Kidney (tissue), 14 donors: Measurements from ENCODE around the gene POLR3H. TPM values are rescaled to one million over a fixed set of nuclear protein-coding genes. Genes with fewer than 3 reads are reported as not detected.

Source experiments
- DNase-seq, 5 donors: peaks; one replicate each; pipeline ENCODE4 v3.0.0-alpha.2; 2013 to 2020
- FAIRE-seq: peaks from 2 replicates; lab custom pipeline; 2012; peaks lifted over from hg19 to GRCh38; lab: Jason Lieb, UNC
- H3K27ac ChIP-seq, 2 donors: one replicate each; pipeline ENCODE4 v1.7.0; 2013; ENCODE audit warnings: low read depth in 2 of 2, low read length in 2 of 2, inconsistent platforms in 1 of 2
- H3K27me3 ChIP-seq: one replicate; pipeline ENCODE4 v1.7.1; 2013; ENCODE audit warnings: low read length, inconsistent platforms; ENCODE audit not compliant: control insufficient read depth, insufficient read depth
- H3K36me3 ChIP-seq, 3 donors: one replicate each; pipeline versions ENCODE4 v1.7.0 to v1.7.1; 2013; ENCODE audit warnings: low read length in 3 of 3, control low read depth in 1 of 3, inconsistent platforms in 1 of 3; ENCODE audit not compliant: insufficient read depth in 3 of 3, control insufficient read depth in 2 of 3
- H3K4me1 ChIP-seq, 3 donors: one replicate each; pipeline versions ENCODE4 v1.7.0 to v1.7.1; 2013; ENCODE audit warnings: low read length in 3 of 3, inconsistent platforms in 1 of 3, low read depth in 1 of 3; ENCODE audit not compliant: control insufficient read depth in 2 of 3, insufficient read depth in 2 of 3
- H3K4me3 ChIP-seq, 3 donors: one replicate each; pipeline versions ENCODE4 v1.7.0 to v1.8.1; 2013; ENCODE audit warnings: low read length in 3 of 3, control low read depth in 1 of 3, inconsistent platforms in 1 of 3
- H3K9ac ChIP-seq, 3 donors: one replicate each; pipeline versions ENCODE4 v1.7.0 to v1.7.1; 2013; ENCODE audit warnings: low read length in 3 of 3, control low read depth in 1 of 3, inconsistent platforms in 1 of 3
- H3K9me3 ChIP-seq, 3 donors: one replicate each; pipeline versions ENCODE4 v1.7.0 to v1.7.1; 2013; ENCODE audit warnings: low read length in 3 of 3, control low read depth in 1 of 3, inconsistent platforms in 1 of 3; ENCODE audit not compliant: control insufficient read depth in 2 of 3, insufficient read depth in 1 of 3
- CTCF ChIP-seq: IDR thresholded peaks from 3 replicates; pipeline ENCODE4 v1.5.1; 2012; ENCODE audit warnings: mild to moderate bottlenecking, moderate library complexity, borderline replicate concordance; ENCODE audit not compliant: insufficient read depth; ENCODE audit errors: extremely low read depth
- intact Hi-C: fragments of 100-400 bp; cut with DNase I; formaldehyde crosslinking; loops from one replicate; pipeline ENCODE4 v1.11.1; 2022
- polyA plus RNA-seq: library from polyadenylated mRNA; stranded (reverse); fragments of 350-450 nt; fragmentation: Illumina TruSeq; extraction: RNeasy Lipid Tissue Mini Kit (QIAGEN cat#74804); gene quantifications from one replicate; pipeline ENCODE4 v1.2.3, GENCODE V29; 2014; ENCODE audit warnings: low read depth, low replicate concordance; ENCODE audit not compliant: insufficient read depth
- total RNA-seq: library from RNA; stranded (reverse); fragmentation: NEBNext Ultra II Directional; extraction: Animal tissue kit (Norgen Biotek cat#: 25700); gene quantifications from one replicate; pipeline ENCODE4 v1.2.1, GENCODE V29; 2021
- donor health status: control.
- donor health status: control.
- donor health status: control.
- donor health status: control.
- donor health status: control.
- donor health status: DM: yes; HTN: yes; CAD: no.
- donor health status: Normal renal cell carcinoma (clear cell type).

POLR3H gene
- total and polyA plus RNA-seq, 2 donors from 2014 or later, result 37.4 to 39.4 TPM

- intact Hi-C loops, result no loop called here
- peaks cover 0 to 8% (median 0%) of the 10 kb centered on the region in 3 donors for H3K4me1 ChIP-seq
- FAIRE-seq, result no peak
- H3K9me3 ChIP-seq, result no peaks in the 10 kb centered on the region
- peaks cover 0 to 23% (median 9%) of the 10 kb centered on the region in 3 donors for H3K36me3 ChIP-seq
- no peaks in the 10 kb centered on the region for H3K27me3 ChIP-seq
- no peak overlapping the region for H3K9ac ChIP-seq
- TF ChIP-seq CTCF, result no peak
- no peak overlapping the region for H3K4me3 ChIP-seq
- H3K27ac ChIP-seq, result peak overlapping the region in 1 of 2 donors; percentile 43
- DNase-seq, result no peak
Observed at GRCh38 chr22:41578114-41578513, 33.8 kb upstream of the POLR3H start.

- Histone ChIP-seq H3K9ac (no peak overlapping the region), H3K36me3 (peaks cover 0 to 16% (median 6%) of the 10 kb centered on the region in 3 donors), H3K4me1 (peaks cover 0 to 8% (median 0%) of the 10 kb centered on the region in 3 donors), H3K27me3 (no peaks in the 10 kb centered on the region), H3K9me3 (no peaks in the 10 kb centered on the region), H3K4me3 (no peak overlapping the region), H3K27ac (peak overlapping the region in 1 of 2 donors; percentile 2)
- intact Hi-C loops, result no loop called here
- FAIRE-seq, result no peak
- peak in 4 of 5 donors; percentile 69 to 79 (median 76) for DNase-seq
- peak; percentile 72 for TF ChIP-seq CTCF
Observed at GRCh38 chr22:41576877-41577276, 32.6 kb upstream of the POLR3H start.

- H3K36me3 ChIP-seq, result peaks cover 0 to 16% (median 6%) of the 10 kb centered on the region in 3 donors
- H3K4me3 ChIP-seq, result no peak overlapping the region
- H3K27me3 ChIP-seq, result no peaks in the 10 kb centered on the region
- TF ChIP-seq CTCF, result no peak
- H3K9me3 ChIP-seq, result no peaks in the 10 kb centered on the region
- FAIRE-seq (no peak), DNase-seq (no peak)
- no peak overlapping the region for H3K27ac ChIP-seq
- intact Hi-C loops, result no loop called here
- no peak overlapping the region for H3K9ac ChIP-seq
- peaks cover 0 to 8% (median 0%) of the 10 kb centered on the region in 3 donors for H3K4me1 ChIP-seq
Observed at GRCh38 chr22:41575533-41575932, 31.3 kb upstream of the POLR3H start.
